Adipose tissue (tissue), 3 donors: ENCODE data around the gene TCP11. TPM values are rescaled to one million over a fixed set of nuclear protein-coding genes. Genes with fewer than 3 reads are reported as not detected.
"Not testable (repeated sequence)": the region's sequence is repeated elsewhere in the genome, so short reads cannot be mapped to it uniquely, and the experiment has no call there.

Experiments used
- H3K27ac ChIP-seq: one replicate; pipeline ENCODE4 v1.5.1; 2013; ENCODE audit warnings: low read depth, low read length
- WGBS, 3 donors: extraction: QIAGEN DNeasy Blood & Tissue Kit; methylation state at CpG; one replicate each; pipeline ENCODE4 v1.1.7; 2013; 5-methylcytosine and 5-hydroxymethylcytosine counted together
- polyA plus RNA-seq, 3 donors: library from polyadenylated mRNA; stranded (reverse); fragments of 200-250 nt; gene quantifications; one replicate each; pipeline ENCODE4 v1.2.3, GENCODE V29; 2013
- donor health status: healthy with polysubstance abuse.
- donor health status: Bipolar disorder and iron deficiency.
- donor health status: healthy.

Gene TCP11
- polyA plus RNA-seq, 3 donors: 0.04 TPM; not detected in 2

GRCh38 chr6:35108309-35108885 is 32.7 kb downstream of the TCP11 start:
- no peak overlapping the region for H3K27ac ChIP-seq
- WGBS, 3 donors: 86 to 94% (median 89%) methylated on average over 2 of the region's 2 CpGs

GRCh38 chr6:35107761-35108160 is 33.4 kb downstream of the TCP11 start:
- WGBS, 3 donors: 46 to 72% (median 68%) methylated on average over 5 of the region's 5 CpGs
- H3K27ac ChIP-seq: not testable (repeated sequence)

- 75 to 83% (median 81%) methylated on average over 8 of the region's 8 CpGs for WGBS, 3 donors
- not testable (repeated sequence) for H3K27ac ChIP-seq
These were observed 33.9 kb downstream of the TCP11 start for GRCh38 chr6:35107208-35107607.

GRCh38 chr6:35106061-35106460 is 35.1 kb downstream of the TCP11 start:
- 73 to 90% (median 90%) methylated on average over 6 of the region's 6 CpGs for WGBS, 3 donors
- not testable (repeated sequence) for H3K27ac ChIP-seq

GRCh38 chr6:35105078-35105477 is 36.1 kb downstream of the TCP11 start:
- 97 to 100% (median 100%) methylated on average over 3 of the region's 3 CpGs for WGBS, 3 donors
- H3K27ac ChIP-seq: no peak overlapping the region

- H3K27ac ChIP-seq: no peak overlapping the region
- 96% methylated on average over 5 of the region's 5 CpGs for WGBS, 3 donors
These were observed 42.0 kb downstream of the TCP11 start for GRCh38 chr6:35099116-35099515.

GRCh38 chr6:35096129-35096862 is 44.8 kb downstream of the TCP11 start:
- 28 to 51% (median 47%) methylated on average over 4 of the region's 4 CpGs for WGBS, 3 donors
- H3K27ac ChIP-seq: no peak overlapping the region

- H3K27ac ChIP-seq: no peak overlapping the region
- WGBS, 3 donors: 58 to 80% (median 68%) methylated on average over 4 of the region's 4 CpGs
These were observed 47.0 kb downstream of the TCP11 start for GRCh38 chr6:35094183-35094582.

- no peak overlapping the region for H3K27ac ChIP-seq
- 85 to 96% (median 92%) methylated on average over 6 of the region's 6 CpGs for WGBS, 3 donors
These were observed 47.4 kb downstream of the TCP11 start for GRCh38 chr6:35093783-35094182.

GRCh38 chr6:35093118-35093445 is 48.1 kb downstream of the TCP11 start:
- H3K27ac ChIP-seq: no peak overlapping the region
- 77 to 88% (median 78%) methylated on average over 5 of the region's 5 CpGs for WGBS, 3 donors

GRCh38 chr6:35092362-35093117 is 48.6 kb downstream of the TCP11 start:
- 67 to 87% (median 75%) methylated on average over 5 of the region's 5 CpGs for WGBS, 3 donors
- no peak overlapping the region for H3K27ac ChIP-seq

- 79 to 91% (median 87%) methylated on average over 18 of the region's 18 CpGs for WGBS, 3 donors
- no peak overlapping the region for H3K27ac ChIP-seq
These were observed 49.6 kb downstream of the TCP11 start for GRCh38 chr6:35091346-35092083.

GRCh38 chr6:35090734-35091133 is 50.4 kb downstream of the TCP11 start:
- 86 to 90% (median 89%) methylated on average over 10 of the region's 10 CpGs for WGBS, 3 donors
- H3K27ac ChIP-seq: no peak overlapping the region

GRCh38 chr6:35089935-35090505 is 51.1 kb downstream of the TCP11 start:
- WGBS, 3 donors: 76 to 94% (median 86%) methylated on average over 15 of the region's 15 CpGs

GRCh38 chr6:35089216-35089934 is 51.8 kb downstream of the TCP11 start:
- 89 to 92% (median 89%) methylated on average over 19 of the region's 19 CpGs for WGBS, 3 donors

More at GRCh38 chr6:35089935-35090505, 51.1 kb downstream of the TCP11 start:
- H3K27ac ChIP-seq: no peak overlapping the region

GRCh38 chr6:35088281-35089215 is 52.6 kb downstream of the TCP11 start:
- whole genome bisulfite sequencing, 3 donors: 76 to 84% (median 80%) methylated on average over 24 of the region's 24 CpGs
- H3K27ac ChIP-seq: no peak overlapping the region

More at GRCh38 chr6:35089216-35089934, 51.8 kb downstream of the TCP11 start:
- no peak overlapping the region for H3K27ac ChIP-seq
